K562 (cell line): ENCODE measurements around the gene TXNRD1. TPM values are rescaled to one million over a fixed set of nuclear protein-coding genes. Genes with fewer than 3 reads are reported as not detected.
A peak's percentile ranks its signal among the peaks of the same experiment; 100 is the strongest.

ENCODE experiments used
- ATAC-seq: fragments of 200-7000 bp; cut with Tn5 transposase; 3 replicates; pipeline ENCODE4 v1.9.1; 2020; ENCODE audit warnings: moderate library complexity
- BruUV-seq: library from RNA; stranded (reverse); fragments of 400-500 nt; replicated peaks from 2 replicates; lab custom pipeline; 2021; lab: Mats Ljungman, UMichigan
- CTCF ChIA-PET: fragments of 300-600 bp; formaldehyde crosslinking; extraction: SDS; loops from one replicate; lab custom pipeline; 2021; ENCODE audit warnings: low intra/inter-chr PET ratio; lab: Yijun Ruan, JAX
- POLR2A ChIA-PET: fragments of 300-600, 350-650 bp; sonication (Branson Sonifier 250); formaldehyde crosslinking; extraction: SDS; loops from one replicate; lab custom pipeline; 2021; ENCODE audit warnings: antibody characterized with exemption, inconsistent platforms; lab: Yijun Ruan, JAX
- DNase-seq, 4 experiments: peaks; one replicate each; pipeline versions ENCODE4 v3.0.0 to v3.0.0-alpha.2; 2011 to 2018; ENCODE audit warnings: low spot score in 3 of 4, mixed read lengths in 3 of 4; ENCODE audit errors: extremely low read depth in 1 of 4
- FAIRE-seq: peaks from 2 replicates; lab custom pipeline; 2011; peaks lifted over from hg19 to GRCh38; lab: Jason Lieb, UNC
- H2AFZ ChIP-seq: 2 replicates; pipeline ENCODE4 v1.6.0; 2011; ENCODE audit warnings: low read depth, low read length, control low read depth, inconsistent platforms
- H3K27ac ChIP-seq: fragments of 200-600 bp; 3 replicates; pipeline ENCODE4 v1.8.0; 2011; ENCODE audit warnings: low read depth, mild to moderate bottlenecking, control low read depth, inconsistent platforms, low read length, moderate library complexity, mixed read lengths; ENCODE audit errors: extremely low read depth
- H3K27me3 ChIP-seq, 2 experiments: fragments of 300-600 bp in 1 of 2; 2 replicates in 1 of 2; 3 replicates in 1 of 2; pipeline versions ENCODE4 v1.6.0 to v1.8.0; 2011; ENCODE audit warnings: inconsistent platforms in 2 of 2, low read length in 2 of 2, mild to moderate bottlenecking in 1 of 2, mixed read lengths in 1 of 2, moderate library complexity in 1 of 2; ENCODE audit not compliant: control insufficient read depth in 2 of 2, insufficient read depth in 2 of 2
- H3K36me3 ChIP-seq: fragments of 300-600 bp; 3 replicates; pipeline ENCODE4 v1.8.0; 2011; ENCODE audit warnings: mild to moderate bottlenecking, low read length, inconsistent platforms; ENCODE audit not compliant: control insufficient read depth, insufficient read depth
- H3K4me1 ChIP-seq, 2 experiments: fragments of 200-600 bp in 1 of 2; replicated peaks in 1 of 2; 2 replicates in 1 of 2; 3 replicates in 1 of 2; pipeline versions ENCODE4 v1.5.1 to v1.8.0; 2011; ENCODE audit warnings: inconsistent platforms in 2 of 2, low read length in 2 of 2, mild to moderate bottlenecking in 1 of 2, mixed read lengths in 1 of 2, moderate library complexity in 1 of 2; ENCODE audit not compliant: control insufficient read depth in 2 of 2, insufficient read depth in 2 of 2
- H3K4me2 ChIP-seq: 2 replicates; pipeline ENCODE4 v1.6.1; 2011; ENCODE audit warnings: low read length, control low read depth, inconsistent platforms, mixed read lengths; ENCODE audit not compliant: insufficient read depth
- H3K4me3 ChIP-seq: fragments of 200-600 bp; sonication (generic), shearing (Covaris generic); 2 replicates; pipeline ENCODE4 v1.5.1; 2016; ENCODE audit warnings: control low read depth, inconsistent platforms
- H3K79me2 ChIP-seq: fragments of 200-600 bp; 3 replicates; pipeline ENCODE4 v1.8.0; 2011; ENCODE audit warnings: low read length, inconsistent platforms; ENCODE audit not compliant: control insufficient read depth, insufficient read depth
- H3K9ac ChIP-seq, 2 experiments: 2 replicates each; pipeline versions ENCODE4 v1.6.0 to v1.6.1; 2011; ENCODE audit warnings: low read depth in 2 of 2, low read length in 2 of 2, control low read depth in 1 of 2, inconsistent platforms in 1 of 2, mild to moderate bottlenecking in 1 of 2, mixed read lengths in 1 of 2; ENCODE audit not compliant: insufficient read depth in 1 of 2
- H3K9me1 ChIP-seq: one replicate; pipeline ENCODE4 v1.6.0; 2011; ENCODE audit warnings: inconsistent platforms, mild to moderate bottlenecking, low read length, moderate library complexity; ENCODE audit not compliant: control insufficient read depth, insufficient read depth
- H3K9me3 ChIP-seq: replicated peaks from 2 replicates; pipeline ENCODE4 v1.5.1; 2011; ENCODE audit warnings: low read depth, low read length, inconsistent platforms; ENCODE audit not compliant: control insufficient read depth, insufficient read depth
- H4K20me1 ChIP-seq: replicated peaks from 2 replicates; pipeline ENCODE4 v1.6.1; 2011; ENCODE audit warnings: low read length, inconsistent platforms, mixed read lengths; ENCODE audit not compliant: control insufficient read depth, insufficient read depth
- ATF7 ChIP-seq: fragments of 450-650 bp; IDR thresholded peaks from 2 replicates; pipeline ENCODE4 v1.7.1; 2014; ENCODE audit warnings: mild to moderate bottlenecking, moderate library complexity
- BHLHE40 ChIP-seq: IDR thresholded peaks from 2 replicates; pipeline ENCODE4 v1.6.1; 2011; ENCODE audit warnings: low read length, improper control_type of control experiment
- ESRRB ChIP-seq: fragments of 250-450 bp; sonication (Bioruptor Pico); IDR thresholded peaks from 2 replicates; pipeline ENCODE4 v1.5.0; 2020; ENCODE audit warnings: mild to moderate bottlenecking, moderate library complexity, borderline replicate concordance
- MCM2 ChIP-seq: fragments of 450-650 bp; IDR thresholded peaks from 2 replicates; pipeline ENCODE4 v1.6.1; 2017; ENCODE audit warnings: low read depth, mild to moderate bottlenecking
- MCM5 ChIP-seq: fragments of 450-650 bp; IDR thresholded peaks from 2 replicates; pipeline ENCODE4 v1.6.1; 2016; ENCODE audit warnings: low read depth
- MIER1 ChIP-seq: fragments of 450-650 bp; IDR thresholded peaks from 2 replicates; pipeline ENCODE4 v1.6.1; 2016; ENCODE audit warnings: antibody characterized with exemption, mild to moderate bottlenecking, low read depth
- NR2C2 ChIP-seq, 2 experiments: fragments of 200-800 bp in 1 of 2; sonication (Bioruptor generic) in 1 of 2; sonication (generic) in 1 of 2; formaldehyde crosslinking in 1 of 2; IDR thresholded peaks; 2 replicates each; pipeline versions ENCODE4 v1.6.1 to v1.8.0; 2016 to 2022; ENCODE audit warnings: mild to moderate bottlenecking in 1 of 2, missing compliant biosample characterization in 1 of 2, missing genetic modification characterization in 1 of 2, missing genetic modification reagents in 1 of 2
- SMAD2 ChIP-seq: fragments of 150-350 bp; IDR thresholded peaks from 2 replicates; pipeline ENCODE4 v1.6.1; 2014; ENCODE audit warnings: low read depth, mild to moderate bottlenecking, low read length
- SNIP1 ChIP-seq: fragments of 450-650 bp; IDR thresholded peaks from 2 replicates; pipeline ENCODE4 v1.7.1; 2017; ENCODE audit warnings: low read depth, mild to moderate bottlenecking
- ZBTB7A ChIP-seq: IDR thresholded peaks from 2 replicates; pipeline ENCODE4 v1.6.1; 2011; ENCODE audit warnings: low read depth, mild to moderate bottlenecking, low read length, moderate library complexity, borderline replicate concordance; ENCODE audit not compliant: control insufficient read depth
- ZNF174 ChIP-seq: fragments of 250-450 bp; sonication (Bioruptor Pico); IDR thresholded peaks from 2 replicates; pipeline ENCODE4 v1.4.0; 2020; ENCODE audit warnings: mild to moderate bottlenecking
- ZNF384 ChIP-seq: IDR thresholded peaks from 2 replicates; pipeline ENCODE4 v1.6.1; 2012; ENCODE audit warnings: low read depth, low read length, improper control_type of control experiment
- ZNF586 ChIP-seq: fragments of 450-650 bp; formaldehyde crosslinking; conservative IDR thresholded peaks from 2 replicates; pipeline ENCODE4 v1.4.0; 2020; ENCODE audit warnings: mild to moderate bottlenecking, moderate library complexity
- ZNF77 ChIP-seq: fragments of 250-450 bp; sonication (Bioruptor Pico); IDR thresholded peaks from 2 replicates; pipeline ENCODE4 v1.5.0; 2020
- ZZZ3 ChIP-seq: fragments of 450-650 bp; IDR thresholded peaks from 2 replicates; pipeline ENCODE4 v1.6.1; 2016; ENCODE audit warnings: antibody characterized with exemption, mild to moderate bottlenecking, moderate library complexity
- WGBS: fragments of 100-300 bp; shearing (Covaris generic); methylation state at CpG from one replicate; pipeline ENCODE4 v1.1.6; 2016; ENCODE audit warnings: low coverage, mixed read lengths; ENCODE audit not compliant: insufficient coverage; ENCODE audit errors: missing lambda C conversion rate; 5-methylcytosine and 5-hydroxymethylcytosine counted together
- in situ Hi-C: fragments of 300-500 bp; cut with MboI; formaldehyde crosslinking; loops from 4 replicates; pipeline ENCODE4 v1.15.0; 2018; ENCODE audit warnings: inconsistent platforms, mixed read lengths
- intact Hi-C: fragments of 100-400 bp; cut with micrococcal nuclease; formaldehyde crosslinking; loops from 2 replicates; pipeline ENCODE4 v1.14.2; 2022
- polyA plus RNA-seq, 8 experiments: library from polyadenylated mRNA; depleted of rRNA in 4 of 8; stranded (reverse) in 5 of 8; unstranded in 3 of 8; fragments of >200 nt; fragmentation: Nextera tagmentation in 2 of 8; fragmentation: Illumina TruSeq in 1 of 8; extraction: Ambion mirVana in 2 of 8; extraction: Trizol in 1 of 8; gene quantifications; 2 replicates each; pipeline versions ENCODE4 v1.2.1 to v1.2.3, GENCODE V29; 2011 to 2014; ENCODE audit warnings: inconsistent platforms in 1 of 8, missing spikeins in 1 of 8
- total RNA-seq, 7 experiments: library from RNA; depleted of rRNA in 6 of 7; stranded (reverse); fragments of >200 nt in 6 of 7; fragmentation: Illumina TruSeq in 2 of 7; extraction: Trizol in 2 of 7; gene quantifications; 2 replicates each; pipeline versions ENCODE4 v1.2.1 to v1.2.3, GENCODE V29; 2011 to 2021; ENCODE audit warnings: low replicate concordance in 1 of 7
- TF ChIP-seq, protein P1 (sequence below): fragments of 450-650 bp; IDR thresholded peaks from 2 replicates; pipeline ENCODE4 v1.6.1; 2014; ENCODE audit warnings: low read depth, mild to moderate bottlenecking, moderate library complexity, borderline replicate concordance
- TF ChIP-seq, protein P2 (sequence below): IDR thresholded peaks from 2 replicates; pipeline ENCODE4 v1.6.1; 2011; ENCODE audit not compliant: insufficient read length; ENCODE audit errors: extremely low read depth

TXNRD1 gene
- total and polyA plus RNA-seq, 9 of the 15 experiments (the other 6 are each of a cell fraction or from before 2014, with no cell fraction given), result 107 to 189 (median 146) TPM

DNA sequence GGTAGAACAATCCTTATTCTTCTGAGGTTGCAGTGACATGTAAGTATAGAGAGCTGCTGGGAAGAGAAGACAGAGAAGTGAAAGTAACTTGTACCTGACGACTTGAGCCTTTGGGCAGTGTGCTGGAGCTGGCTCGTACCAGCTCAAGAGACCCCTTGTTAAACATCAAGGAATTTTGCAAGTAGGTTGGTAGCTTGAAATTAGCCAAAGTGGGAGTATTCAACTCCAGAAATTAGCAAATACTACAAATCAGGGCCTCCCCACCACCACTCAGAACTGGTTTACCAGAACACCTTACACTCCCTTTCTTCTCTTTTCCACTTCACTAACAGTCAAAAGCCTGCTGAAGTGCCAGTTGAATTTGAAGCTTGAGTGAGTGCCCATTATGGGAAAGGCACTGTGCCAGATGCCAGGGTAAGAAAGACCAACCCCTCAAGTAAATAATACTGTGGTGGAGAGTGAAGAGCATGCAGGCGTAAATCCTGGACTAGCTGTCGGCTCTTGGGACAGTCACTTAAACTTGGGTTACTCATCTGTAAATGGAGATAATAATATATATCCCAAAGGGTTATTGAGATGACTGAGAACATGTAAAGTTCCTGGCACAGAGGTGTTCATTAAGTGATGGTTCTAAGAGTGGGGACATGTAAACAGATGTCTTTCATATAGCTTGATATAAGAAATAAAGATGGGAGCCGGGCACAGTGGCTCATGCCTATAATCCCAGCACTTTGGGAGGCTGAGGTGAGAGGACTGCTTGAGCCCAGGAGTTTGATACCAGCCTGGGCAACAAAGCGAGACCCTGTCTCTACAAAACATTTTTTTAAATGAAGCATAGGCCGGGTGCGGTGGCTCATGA is 60.9 kb downstream of the TXNRD1 start:
- no peak for DNase-seq
- in situ Hi-C loops, result no loop called here
- peak overlapping the region; percentile 40 for H3K4me2 ChIP-seq
- ATAC-seq, result peak; percentile 65
- H3K9me3 ChIP-seq, result no peaks in the 10 kb centered on the region
- H4K20me1 ChIP-seq, result no peaks in the 10 kb centered on the region
- no peaks in the 10 kb centered on the region for H3K36me3 ChIP-seq
- WGBS, result 53% methylated on average over 8 of the region's 8 CpGs
- intact Hi-C loops, result no loop called here
- H3K4me1 ChIP-seq, result peaks cover 5 to 13% of the 10 kb centered on the region in 2 experiments; a peak in 3 of 5 replicates
- H3K9me1 ChIP-seq, result no peaks in the 10 kb centered on the region
- no peaks in the 10 kb centered on the region for H3K27me3 ChIP-seq
- FAIRE-seq, result no peak
- no peaks in the 10 kb centered on the region for H3K79me2 ChIP-seq
- H3K9ac ChIP-seq, result peak overlapping the region in 1 of 2 experiments; percentile 23; a peak in 2 of 4 replicates
- ChIA-PET POLR2A (interaction anchor here (0.7 to 5.4 kb wide), 4 partner anchors 11 to 90 kb away, joined by 3 to 60 read pairs (median 5); partner anchors contain the start of gene EID3), CTCF (no interaction called here)
- peak overlapping the region; percentile 76 for H2AFZ ChIP-seq
- no peak overlapping the region for H3K27ac ChIP-seq
- no peak for TF ChIP-seq MCM5
- no peak for TF ChIP-seq NR2C2 (CRISPR knock-in tag; IDR thresholded peaks at IDR 0.05)
- no peak for TF ChIP-seq NR2C2 (tag; IDR thresholded peaks at IDR 0.05)
- TF ChIP-seq, protein P1, sequence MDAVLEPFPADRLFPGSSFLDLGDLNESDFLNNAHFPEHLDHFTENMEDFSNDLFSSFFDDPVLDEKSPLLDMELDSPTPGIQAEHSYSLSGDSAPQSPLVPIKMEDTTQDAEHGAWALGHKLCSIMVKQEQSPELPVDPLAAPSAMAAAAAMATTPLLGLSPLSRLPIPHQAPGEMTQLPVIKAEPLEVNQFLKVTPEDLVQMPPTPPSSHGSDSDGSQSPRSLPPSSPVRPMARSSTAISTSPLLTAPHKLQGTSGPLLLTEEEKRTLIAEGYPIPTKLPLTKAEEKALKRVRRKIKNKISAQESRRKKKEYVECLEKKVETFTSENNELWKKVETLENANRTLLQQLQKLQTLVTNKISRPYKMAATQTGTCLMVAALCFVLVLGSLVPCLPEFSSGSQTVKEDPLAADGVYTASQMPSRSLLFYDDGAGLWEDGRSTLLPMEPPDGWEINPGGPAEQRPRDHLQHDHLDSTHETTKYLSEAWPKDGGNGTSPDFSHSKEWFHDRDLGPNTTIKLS, result no peak
- no peak for TF ChIP-seq ATF7
- no peak for TF ChIP-seq ZBTB7A
- TF ChIP-seq ZNF77 (CRISPR knock-in tag), result no peak
- TF ChIP-seq ZNF384, result no peak
- no peak for TF ChIP-seq MIER1
- no peak for TF ChIP-seq ZNF586 (CRISPR knock-in tag)
- TF ChIP-seq ZZZ3, result no peak
- TF ChIP-seq SNIP1, result no peak
- no peak for TF ChIP-seq SMAD2
- no peak for TF ChIP-seq MCM2
- no peak for TF ChIP-seq ESRRB (CRISPR knock-in tag)
- TF ChIP-seq ZNF174 (CRISPR knock-in tag), result no peak
- TF ChIP-seq, protein P2, sequence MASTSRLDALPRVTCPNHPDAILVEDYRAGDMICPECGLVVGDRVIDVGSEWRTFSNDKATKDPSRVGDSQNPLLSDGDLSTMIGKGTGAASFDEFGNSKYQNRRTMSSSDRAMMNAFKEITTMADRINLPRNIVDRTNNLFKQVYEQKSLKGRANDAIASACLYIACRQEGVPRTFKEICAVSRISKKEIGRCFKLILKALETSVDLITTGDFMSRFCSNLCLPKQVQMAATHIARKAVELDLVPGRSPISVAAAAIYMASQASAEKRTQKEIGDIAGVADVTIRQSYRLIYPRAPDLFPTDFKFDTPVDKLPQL, result no peak
- no peak for TF ChIP-seq BHLHE40
- no TSS peak for BruUV-seq
- no peak overlapping the region for H3K4me3 ChIP-seq
